Measurements from ENCODE around the gene MYRIP.

Gene MYRIP

DNA sequence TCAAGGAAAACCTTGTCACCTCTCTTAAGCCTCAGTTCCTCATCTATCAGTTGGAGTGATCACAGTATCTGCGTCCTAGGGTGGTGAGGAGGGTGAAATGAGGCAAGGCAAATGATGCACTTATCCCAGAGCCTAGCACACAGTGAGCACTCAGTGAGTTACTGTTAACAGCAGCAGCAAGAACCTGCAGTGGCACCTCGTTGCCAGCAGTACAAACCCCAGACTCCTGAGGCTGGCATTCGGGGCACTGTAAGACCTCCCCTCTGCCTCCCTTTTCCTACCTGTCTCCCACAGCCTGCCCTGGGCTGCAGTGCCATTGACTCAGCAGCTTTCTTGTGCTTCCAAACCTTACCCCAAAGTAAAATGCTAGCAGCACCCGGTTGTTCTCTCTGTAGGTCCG is 417.2 kb downstream of the MYRIP start:
- DNase-seq (ENCODE audit: low read depth in 4 of 4, low spot score in 1 of 4): no peak

DNA sequence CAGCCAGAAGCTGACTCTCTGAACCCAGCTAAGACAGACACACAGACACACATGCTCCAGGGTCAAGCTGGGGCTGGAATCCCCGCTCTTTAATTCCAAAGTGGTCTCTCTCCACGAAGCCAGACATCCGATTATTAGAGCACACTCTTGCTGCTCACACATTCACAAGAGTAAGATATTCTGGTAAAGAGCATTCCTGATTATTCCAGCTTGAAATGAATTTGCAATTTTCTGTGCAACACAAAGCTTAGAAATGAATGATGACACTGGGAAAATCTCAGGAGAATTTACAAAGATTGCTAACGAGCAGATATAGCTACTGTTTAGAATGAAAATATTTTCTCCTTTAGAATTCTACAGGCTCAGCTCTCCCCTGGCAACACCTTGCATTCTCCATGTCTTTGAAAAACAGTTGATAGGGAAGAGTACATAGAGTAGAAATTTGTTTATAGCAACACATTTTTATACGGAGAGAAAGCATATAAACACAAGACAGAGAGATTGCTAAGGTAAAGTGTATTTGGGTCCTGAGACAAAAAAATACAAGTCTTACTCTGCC is 419.5 kb downstream of the MYRIP start:
- DNase-seq (ENCODE audit: low read depth in 4 of 4, low spot score in 1 of 4): no peak

DNA sequence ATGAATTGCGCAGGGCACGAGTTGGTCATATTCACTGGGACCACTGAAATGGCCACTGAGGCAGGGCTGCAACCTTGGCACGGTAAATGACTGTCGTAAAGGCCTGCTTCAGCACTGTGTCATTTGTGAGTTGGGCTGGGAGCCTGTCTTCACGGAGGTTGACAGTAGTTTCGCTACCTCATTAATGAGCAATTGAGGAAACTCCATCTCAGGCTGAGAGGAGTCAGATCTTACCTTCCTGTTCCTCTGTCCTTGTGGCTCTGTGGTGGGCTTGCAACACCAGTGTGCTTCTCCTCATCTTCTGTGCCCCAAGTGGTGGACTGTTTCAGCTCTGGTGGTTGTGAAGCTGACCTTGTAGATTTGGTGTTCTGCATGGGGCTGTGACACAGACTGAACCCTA is 420.0 kb downstream of the MYRIP start:
- DNase-seq (ENCODE audit: low read depth in 4 of 4, low spot score in 1 of 4): no peak

DNA sequence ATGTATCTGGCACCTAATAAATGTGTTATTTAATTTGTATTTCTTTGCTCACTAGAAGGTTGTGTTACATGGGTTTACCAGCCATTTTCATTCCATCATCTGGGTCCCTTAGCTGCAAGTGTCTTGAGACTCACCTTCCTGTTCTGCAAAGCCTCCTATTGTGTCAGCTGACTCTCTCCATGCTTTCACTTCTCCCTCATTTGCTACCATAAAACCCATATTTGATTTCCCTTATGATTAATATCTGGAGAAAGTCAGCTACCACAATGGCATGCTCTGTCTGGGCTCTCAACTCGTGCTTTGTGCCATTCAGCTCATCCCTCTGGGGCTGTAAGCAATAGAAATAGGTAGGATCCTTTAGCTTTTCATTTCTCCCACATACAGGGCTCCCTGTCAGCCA is 420.6 kb downstream of the MYRIP start:
- no peak for DNase-seq (ENCODE audit: low read depth in 4 of 4, low spot score in 1 of 4)

DNA sequence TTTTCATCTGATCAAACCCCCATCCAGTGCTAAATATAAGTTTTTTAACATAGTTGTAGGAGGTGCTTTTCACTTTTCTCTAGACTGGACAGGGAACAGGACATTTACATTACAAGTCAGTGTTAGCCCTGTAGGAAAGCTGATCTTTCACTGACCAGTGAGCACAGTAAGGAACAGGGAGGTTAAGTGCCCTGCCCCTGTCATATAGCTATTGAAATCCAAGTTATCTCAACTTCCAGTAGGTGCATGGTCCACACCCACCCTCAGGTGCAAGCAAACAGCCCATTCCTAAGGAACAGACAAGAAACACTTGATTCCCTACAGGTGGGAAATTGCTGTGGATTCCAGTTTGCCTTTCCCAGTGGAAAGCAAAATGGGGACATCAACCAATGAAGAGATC is 421.0 kb downstream of the MYRIP start:
- DNase-seq (ENCODE audit: low read depth in 4 of 4, low spot score in 1 of 4): no peak

DNA sequence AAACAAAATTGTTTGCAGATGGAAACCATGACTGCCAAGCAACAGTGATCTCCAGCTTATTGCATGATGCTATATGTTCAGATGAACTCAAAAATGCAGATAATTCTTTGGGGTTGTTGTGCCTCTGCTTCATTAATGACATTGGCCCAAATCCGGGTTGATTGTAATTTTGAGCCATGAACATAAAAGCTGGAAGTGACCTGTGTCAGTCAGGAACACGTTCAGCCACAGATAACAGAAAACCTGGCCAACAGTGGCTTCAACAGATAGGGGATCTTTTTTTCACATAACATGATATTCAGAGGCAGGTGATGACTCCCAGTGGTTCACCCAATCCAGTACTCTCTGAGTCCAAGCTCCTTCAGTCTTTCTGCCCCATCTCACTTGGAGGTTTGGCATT is 423.2 kb downstream of the MYRIP start:
- DNase-seq (ENCODE audit: low read depth in 4 of 4, low spot score in 1 of 4): no peak

DNA sequence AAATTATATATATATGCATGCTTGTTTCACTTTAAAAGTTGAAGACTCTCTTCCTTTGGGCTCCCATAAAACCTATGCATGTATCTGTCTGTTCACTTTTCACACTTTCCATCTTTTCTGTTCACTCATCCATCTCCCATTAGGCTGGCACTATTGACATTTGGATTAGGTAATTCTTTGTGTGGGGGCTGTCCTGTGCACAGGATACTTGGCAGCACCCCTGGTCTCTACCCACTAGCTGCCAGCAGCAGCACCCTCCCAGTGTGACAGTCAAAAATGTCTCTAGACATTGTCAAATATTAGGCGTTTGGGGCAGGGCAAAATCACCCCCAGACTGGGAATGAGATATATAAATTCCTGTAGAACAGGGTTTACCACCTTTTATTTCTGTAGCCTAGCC is 427.8 kb downstream of the MYRIP start:
- DNase-seq (ENCODE audit: low read depth in 4 of 4, low spot score in 1 of 4): no peak

DNA sequence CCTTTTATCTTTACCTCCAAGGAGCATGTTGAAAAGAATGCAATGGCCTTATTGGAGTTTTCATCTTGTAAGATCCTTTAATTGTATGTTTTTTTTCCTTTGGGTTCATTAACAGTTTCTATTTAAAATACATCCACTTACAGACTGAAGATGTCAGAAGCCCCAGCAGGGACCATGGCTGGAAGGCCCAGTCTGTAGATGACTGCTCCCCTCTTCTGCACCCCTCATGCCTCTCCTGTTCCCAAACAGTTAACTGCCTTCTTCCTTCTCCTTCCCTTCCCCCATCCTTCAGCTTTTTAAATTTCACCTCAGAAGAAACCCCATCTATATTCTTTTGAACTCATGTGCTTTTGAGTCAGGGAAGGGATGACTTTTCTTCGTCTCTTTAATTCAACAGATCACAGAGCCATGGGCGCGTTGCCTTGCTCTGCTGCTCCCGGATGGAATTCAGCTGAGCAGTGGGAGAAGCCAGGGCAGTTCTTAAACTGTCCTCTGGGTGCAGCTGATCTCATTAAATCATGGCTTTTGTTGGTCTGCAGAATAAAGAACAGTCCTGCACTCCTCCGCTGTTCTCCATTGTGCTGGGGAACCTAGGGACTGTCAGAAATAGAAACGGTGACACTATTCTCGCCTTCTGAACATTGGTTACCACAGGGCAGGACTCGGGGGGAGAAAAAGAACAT is 428.6 kb downstream of the MYRIP start:
- no peak for DNase-seq (ENCODE audit: low read depth in 4 of 4, low spot score in 1 of 4)

DNA sequence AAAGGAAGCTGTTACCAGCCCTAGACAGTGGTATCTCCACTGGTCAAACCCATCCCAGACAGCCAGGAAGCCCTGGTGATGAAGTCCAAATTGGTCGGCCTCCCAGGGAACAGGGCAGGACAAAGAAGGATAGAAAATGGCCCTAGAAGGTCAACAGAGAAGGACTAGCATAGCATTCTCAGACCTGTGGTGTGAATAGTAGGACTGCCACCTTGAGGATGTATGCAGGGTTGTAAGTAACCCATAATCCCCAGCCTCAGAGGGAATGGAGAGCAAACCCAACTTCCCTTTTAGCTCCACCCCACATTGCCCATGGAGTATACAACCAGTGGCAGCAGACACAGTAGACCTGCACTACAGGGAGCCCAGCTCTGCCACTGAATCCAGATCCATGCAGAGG is 431.5 kb downstream of the MYRIP start:
- DNase-seq (ENCODE audit: low read depth in 4 of 4, low spot score in 1 of 4): no peak

DNA sequence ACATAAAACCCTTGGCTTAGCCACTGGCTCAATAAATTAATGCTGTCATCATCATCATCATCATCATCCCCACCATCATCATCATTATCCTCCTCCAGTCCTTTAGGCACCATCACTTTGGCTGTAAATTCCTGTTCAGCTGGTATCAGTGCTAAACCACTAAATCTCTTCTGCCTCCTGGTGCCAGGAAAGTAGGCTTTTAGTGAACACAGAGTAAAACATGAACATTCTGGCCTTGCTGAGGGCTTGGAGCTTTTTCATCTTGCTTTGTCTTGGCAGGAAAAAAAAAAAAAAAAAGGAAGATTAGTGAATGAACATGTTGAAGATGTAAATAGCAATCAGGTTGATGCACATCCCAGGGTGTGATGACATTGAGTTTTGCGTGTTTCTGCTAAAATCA is 432.8 kb downstream of the MYRIP start:
- no peak for DNase-seq (ENCODE audit: low read depth in 4 of 4, low spot score in 1 of 4)

DNA sequence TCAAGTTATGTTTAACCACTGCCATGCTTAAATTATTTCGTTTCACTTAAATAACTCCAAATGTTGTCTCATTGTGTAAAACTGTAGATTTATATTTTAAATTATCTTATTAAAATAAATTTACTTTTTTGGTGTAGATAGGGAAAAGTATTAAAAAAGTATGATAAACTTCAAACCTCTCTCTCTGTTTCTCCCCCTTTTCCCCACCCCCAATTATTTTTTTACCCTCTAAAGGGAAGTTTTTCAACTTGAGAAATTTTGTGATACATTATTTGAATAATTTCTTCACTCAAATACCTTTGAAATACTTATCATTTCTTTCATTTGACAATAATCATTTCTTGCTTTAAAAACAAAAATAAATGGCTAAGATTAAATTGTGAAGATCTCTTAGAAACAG is 433.2 kb downstream of the MYRIP start:
- no peak for DNase-seq (ENCODE audit: low read depth in 4 of 4, low spot score in 1 of 4)

DNA sequence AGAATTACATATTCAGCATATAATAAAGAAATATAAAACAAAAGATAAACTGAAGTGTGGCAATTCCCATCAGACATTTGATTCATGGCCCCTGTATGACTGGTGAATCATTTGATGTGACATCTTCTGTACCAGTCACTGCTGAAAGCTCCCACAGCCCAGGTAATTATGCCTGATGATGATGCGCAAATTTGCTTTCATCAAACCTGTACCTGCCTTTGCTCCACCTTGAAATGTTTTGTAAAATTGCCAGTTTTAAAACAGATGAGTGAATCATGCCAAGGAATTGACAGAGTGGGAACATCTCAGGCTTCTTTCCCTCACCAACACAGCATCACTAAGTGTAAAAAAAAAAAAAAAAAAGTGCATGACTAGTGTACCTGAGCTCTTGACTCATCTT is 433.6 kb downstream of the MYRIP start:
- DNase-seq (ENCODE audit: low read depth in 4 of 4, low spot score in 1 of 4): no peak

DNA sequence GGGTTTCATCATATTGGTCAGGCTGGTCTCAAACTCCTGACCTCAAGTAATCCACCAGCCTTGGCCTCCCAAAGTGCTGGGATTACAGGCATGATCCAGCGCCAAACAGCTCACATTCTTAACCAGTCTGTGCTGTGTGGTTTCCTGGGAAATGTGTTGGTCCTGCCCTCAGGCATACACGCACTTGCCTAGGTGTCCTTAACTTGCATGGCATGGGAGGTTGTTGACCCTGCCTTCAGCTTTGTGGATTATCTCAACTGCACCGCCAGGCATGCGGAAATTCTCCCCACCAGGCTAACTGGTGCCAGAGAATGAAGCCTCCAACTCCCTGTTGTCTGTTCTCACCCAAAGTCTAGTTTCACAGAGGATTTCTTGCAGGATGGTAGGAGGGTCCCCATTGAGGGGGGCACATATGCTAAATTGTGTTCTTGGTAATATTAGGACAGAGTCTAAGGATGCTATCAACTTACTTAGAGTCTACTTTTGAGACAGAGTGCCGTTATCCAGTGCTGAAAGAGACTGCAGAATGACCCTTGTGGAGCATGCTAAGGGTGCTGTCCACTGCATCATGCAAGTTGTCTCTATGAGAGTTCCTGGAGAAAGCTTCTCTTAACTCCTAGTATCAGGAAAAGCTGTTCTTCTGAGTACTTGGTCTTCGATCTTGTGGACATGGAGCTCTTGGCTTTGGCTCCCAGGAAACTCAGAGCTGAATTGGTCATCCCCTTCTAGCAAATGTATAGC is 438.5 kb downstream of the MYRIP start:
- DNase-seq (ENCODE audit: low read depth in 4 of 4, low spot score in 1 of 4): no peak

DNA sequence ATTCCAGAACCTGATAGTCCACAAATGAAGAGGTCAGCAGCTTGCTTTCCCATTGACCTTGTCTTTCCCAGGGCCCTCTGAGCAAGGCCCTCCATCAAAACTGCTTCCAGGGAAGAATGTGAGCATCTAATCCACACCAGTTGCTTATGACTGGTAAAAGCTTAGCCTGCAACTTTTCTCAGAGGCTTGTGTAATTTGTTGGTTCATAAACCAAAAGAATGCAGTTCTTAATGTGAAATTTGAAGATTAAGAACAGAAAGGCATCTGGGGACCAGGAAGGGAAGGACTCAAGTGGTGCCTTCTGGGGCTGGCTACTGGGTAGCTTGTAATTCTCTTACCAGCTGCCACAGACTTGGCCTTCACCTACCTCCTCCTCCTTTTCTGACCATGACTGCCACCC is 439.2 kb downstream of the MYRIP start:
- no peak for DNase-seq (ENCODE audit: low read depth in 4 of 4, low spot score in 1 of 4)

DNA sequence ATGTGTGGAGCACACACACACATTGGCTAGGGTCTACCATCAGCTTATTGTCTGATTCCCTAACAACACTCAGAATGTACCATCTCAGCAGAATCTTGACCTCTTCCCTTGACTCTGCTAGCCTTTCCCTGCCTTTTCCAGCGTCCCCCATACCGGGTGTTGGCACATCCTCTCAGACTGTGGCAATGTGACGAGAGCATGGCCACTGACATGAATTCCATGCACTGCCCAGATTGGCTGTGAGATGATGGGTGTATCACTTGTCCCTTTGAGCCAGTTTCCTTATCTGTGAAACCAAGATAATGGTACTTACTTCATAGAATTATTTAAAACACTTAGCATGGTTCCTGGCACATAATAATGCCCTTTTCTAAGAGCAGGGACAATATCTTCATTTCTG is 439.8 kb downstream of the MYRIP start:
- no peak for DNase-seq (ENCODE audit: low read depth in 4 of 4, low spot score in 1 of 4)

DNA sequence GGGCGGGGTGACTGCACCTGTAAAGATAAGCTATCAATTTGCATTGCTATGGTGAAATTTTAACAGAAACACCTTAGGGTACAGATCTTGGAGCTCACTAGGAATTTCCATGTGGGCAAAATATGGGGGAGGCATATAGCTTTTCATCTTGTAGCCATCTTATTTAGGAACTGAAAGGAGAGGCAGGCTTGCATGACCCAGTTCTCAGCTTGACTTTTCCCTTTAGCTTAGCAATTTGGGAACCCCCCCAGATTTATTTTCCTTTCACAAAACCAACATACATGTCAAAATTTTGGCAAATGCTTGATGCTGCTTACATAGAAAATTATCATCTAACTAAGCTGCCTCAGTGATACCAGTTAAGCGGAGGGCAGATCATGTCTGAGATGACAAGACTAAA is 445.1 kb downstream of the MYRIP start:
- no peak for DNase-seq (ENCODE audit: low read depth in 4 of 4, low spot score in 1 of 4)

DNA sequence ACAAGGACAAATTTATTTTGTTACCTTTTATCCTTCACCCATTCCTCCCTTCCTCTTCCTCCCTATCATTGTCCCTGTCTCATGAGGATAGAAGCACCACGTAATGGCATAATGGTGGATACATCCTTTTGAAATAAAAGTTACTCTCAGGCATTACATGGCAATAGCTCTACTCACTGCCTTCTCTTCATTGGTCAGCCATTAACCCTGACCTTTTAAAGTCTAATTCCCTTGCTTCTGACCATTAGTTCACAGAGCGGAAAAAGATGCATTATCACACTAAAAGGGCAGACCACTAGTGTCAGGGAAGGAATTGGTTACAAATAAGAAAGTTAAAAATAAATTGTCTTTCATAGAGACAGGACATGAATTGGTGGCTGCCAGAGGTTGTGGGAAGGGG is 445.5 kb downstream of the MYRIP start:
- DNase-seq (ENCODE audit: low read depth in 4 of 4, low spot score in 1 of 4): no peak

DNA sequence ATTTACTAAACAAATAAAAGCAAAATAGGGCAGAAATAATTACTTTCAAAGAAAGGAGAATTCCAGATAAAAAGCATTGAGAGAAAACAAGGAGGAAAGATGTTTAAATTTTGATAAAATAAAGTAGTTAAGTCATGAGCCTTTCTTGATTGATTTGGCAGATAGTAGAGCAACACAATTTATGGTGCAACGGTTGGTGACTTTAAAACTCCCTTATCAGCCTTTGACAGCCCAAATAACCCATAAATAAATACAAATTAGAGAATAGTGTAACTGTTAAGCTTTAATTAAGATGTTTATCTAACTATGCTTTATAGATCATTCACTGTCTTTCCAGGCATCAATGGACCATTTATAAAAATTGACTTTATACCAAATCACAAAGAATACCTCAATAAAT is 446.1 kb downstream of the MYRIP start:
- DNase-seq (ENCODE audit: low read depth in 4 of 4, low spot score in 1 of 4): no peak

DNA sequence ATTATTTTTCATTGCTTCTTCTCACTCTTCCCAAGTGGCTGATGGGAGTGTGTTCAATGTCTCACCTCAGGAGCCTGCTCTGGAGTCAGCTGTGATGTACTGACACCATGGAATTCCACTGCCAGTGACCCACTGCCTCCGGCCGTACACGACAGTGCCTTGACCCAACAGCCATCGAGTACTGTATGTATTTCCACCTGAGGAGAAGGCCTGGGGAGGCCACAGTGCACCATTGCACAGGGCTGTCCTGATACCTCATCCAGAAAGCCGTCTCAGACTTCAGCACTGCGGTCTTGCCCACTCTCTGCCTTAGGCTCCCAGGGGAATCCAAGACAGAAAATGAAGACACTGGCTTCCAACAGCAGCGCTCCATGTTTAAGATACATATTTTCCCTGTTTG is 448.7 kb downstream of the MYRIP start:
- DNase-seq (ENCODE audit: low read depth in 4 of 4, low spot score in 1 of 4): no peak

DNA sequence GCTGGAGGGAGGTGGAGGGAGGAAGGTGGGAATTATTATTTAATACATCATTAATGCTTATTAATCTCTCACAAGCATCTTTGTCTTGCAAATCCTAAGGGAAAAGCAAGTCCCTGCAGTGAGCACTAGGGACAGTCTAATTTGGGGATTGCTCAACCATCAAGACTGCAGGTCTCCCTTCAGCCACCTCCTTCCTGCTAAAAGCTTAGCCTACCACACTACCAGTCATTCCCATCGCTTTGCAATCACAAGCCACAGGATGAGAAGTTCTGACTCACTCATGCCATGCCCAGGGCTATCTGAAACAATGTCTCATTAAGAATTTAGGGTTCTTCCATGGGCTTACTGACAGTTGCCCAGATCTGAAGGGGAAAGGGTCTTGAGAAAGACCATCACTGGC is 449.1 kb downstream of the MYRIP start:
- no peak for DNase-seq (ENCODE audit: low read depth in 4 of 4, low spot score in 1 of 4)

DNA sequence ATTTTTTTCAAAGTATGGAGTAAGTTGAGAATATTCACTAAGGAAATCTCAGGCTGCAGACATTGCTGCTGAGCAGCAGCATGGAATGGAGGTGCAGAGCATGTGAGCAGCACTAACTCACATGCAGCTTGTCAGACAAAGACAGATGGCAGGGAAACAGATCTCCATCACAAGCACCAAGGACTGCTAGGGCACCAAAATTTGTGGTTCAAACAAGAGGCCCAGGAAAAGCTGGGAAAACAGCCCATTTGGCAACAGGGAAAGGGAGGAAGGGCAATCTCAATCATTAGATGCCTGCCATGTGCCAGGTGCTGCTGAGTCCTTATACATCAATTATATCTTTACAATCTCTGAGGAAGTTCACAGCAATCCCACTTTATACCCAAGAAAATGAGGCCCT is 452.9 kb downstream of the MYRIP start:
- DNase-seq (ENCODE audit: low read depth in 4 of 4, low spot score in 1 of 4): no peak

DNA sequence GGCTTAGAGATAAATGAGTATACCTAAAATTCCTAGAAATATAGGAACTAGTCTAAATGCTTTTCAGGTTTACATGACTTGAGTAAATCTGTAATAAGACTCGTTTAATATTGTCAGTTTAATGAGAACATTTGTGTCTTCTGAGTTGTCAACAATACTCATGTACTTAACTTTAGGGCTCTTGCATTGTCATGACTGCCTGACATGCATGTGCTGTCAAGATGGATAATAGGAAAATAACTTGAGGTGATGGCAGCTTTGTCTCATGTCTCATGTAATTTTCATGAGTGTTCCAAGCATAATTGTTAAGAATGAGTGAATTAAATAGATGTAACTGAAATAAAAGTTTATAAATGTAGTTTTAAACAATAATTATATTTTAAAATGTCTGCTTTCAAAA is 455.0 kb downstream of the MYRIP start:
- no peak for DNase-seq (ENCODE audit: low read depth in 4 of 4, low spot score in 1 of 4)

DNA sequence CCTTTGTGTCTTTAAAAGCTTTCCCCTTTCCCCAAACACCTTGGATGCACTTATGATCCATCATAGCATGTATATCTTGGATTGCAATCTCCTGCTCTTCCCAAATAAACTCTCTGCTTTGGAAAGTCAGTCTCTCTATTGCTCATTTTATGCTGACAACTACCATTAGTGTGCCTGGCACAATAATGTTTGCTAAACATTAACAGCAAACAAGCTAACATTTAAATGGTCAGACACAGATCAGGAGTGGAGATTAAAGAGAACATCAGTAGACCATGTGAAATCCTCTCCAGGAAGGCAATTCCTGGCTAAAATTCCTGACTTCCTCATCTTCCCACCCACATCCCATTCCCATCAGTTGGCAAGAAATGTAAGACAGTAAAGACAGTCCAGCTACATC is 455.8 kb downstream of the MYRIP start:
- DNase-seq (ENCODE audit: low read depth in 4 of 4, low spot score in 1 of 4): no peak

All from stimulated activated CD4-positive, alpha-beta T cell treated with anti-CD3 and anti-CD28 coated beads, Interleukin-1b, Interleukin-23, amount 100 ng/mL, for 24 hours (primary cell).